Measurements from ENCODE around the gene RALGAPA2. TPM values are rescaled to one million over a fixed set of nuclear protein-coding genes. Genes with fewer than 3 reads are reported as not detected.

Gene RALGAPA2
- total RNA-seq, 1 donor from 2014 or later = 30.3 TPM

DNA sequence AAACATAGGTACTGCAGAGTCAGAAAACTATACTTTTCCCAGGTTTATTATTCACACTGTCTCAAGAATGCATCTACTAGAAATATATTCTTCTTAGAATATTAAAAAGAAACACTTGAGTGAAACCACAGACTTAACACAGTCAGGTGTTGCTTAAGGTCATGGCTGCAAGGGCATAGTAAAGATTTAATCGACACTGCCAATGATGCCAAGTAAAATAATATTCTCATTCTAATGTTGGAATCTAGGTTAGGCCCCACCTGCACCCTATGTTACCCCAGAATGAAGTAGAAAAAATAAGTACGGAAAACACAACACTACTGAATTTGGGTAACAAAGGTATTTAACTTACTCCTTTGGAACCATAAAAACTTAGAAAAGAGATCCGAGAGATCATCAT, 155.0 kb downstream of the RALGAPA2 start:
- no peak overlapping the region for H3K27ac Mint-ChIP-seq (ENCODE audit: unreplicated experiment)
- TF ChIP-seq, protein P1, sequence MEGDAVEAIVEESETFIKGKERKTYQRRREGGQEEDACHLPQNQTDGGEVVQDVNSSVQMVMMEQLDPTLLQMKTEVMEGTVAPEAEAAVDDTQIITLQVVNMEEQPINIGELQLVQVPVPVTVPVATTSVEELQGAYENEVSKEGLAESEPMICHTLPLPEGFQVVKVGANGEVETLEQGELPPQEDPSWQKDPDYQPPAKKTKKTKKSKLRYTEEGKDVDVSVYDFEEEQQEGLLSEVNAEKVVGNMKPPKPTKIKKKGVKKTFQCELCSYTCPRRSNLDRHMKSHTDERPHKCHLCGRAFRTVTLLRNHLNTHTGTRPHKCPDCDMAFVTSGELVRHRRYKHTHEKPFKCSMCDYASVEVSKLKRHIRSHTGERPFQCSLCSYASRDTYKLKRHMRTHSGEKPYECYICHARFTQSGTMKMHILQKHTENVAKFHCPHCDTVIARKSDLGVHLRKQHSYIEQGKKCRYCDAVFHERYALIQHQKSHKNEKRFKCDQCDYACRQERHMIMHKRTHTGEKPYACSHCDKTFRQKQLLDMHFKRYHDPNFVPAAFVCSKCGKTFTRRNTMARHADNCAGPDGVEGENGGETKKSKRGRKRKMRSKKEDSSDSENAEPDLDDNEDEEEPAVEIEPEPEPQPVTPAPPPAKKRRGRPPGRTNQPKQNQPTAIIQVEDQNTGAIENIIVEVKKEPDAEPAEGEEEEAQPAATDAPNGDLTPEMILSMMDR (IDR thresholded peaks at IDR 0.05; ENCODE audit: unreplicated experiment) = no peak

DNA sequence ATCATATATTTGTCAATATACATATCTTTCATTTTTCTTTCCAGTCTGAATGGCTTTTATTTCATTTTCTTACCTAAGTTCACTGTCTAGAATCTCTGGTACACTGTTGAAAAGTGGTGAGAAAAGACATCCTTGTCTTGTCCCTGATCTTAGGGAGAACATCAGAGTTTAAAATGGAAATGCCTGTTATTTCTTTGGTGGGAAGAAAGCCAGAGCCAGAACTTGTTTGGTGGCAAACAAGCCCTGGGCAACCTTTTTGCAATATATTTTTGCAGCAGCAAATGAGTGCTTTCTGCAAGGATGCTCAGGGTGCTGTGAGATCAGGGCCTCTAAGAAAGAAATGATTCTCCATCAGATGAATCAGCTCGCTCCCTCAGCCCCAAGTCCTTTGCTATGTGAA, 156.6 kb downstream of the RALGAPA2 start:
- Mint-ChIP-seq H3K36me3 (ENCODE audit: low read depth, unreplicated experiment) (no peaks in the 10 kb centered on the region), H3K27ac (ENCODE audit: unreplicated experiment) (no peak overlapping the region), H3K27me3 (ENCODE audit: unreplicated experiment) (no peaks in the 10 kb centered on the region), H3K4me3 (ENCODE audit: unreplicated experiment) (no peak overlapping the region), H3K9me3 (ENCODE audit: unreplicated experiment) (no peaks in the 10 kb centered on the region), H3K4me1 (ENCODE audit: unreplicated experiment) (peaks cover 3% of the 10 kb centered on the region)
- TF ChIP-seq, protein P1 (IDR thresholded peaks at IDR 0.05; ENCODE audit: unreplicated experiment) = no peak
- DNase-seq (ENCODE audit: low spot score) = no peak

More for the DNA sequence above, 155.0 kb downstream of the RALGAPA2 start:
- H3K36me3 Mint-ChIP-seq (ENCODE audit: low read depth, unreplicated experiment) = no peaks in the 10 kb centered on the region
- peaks cover 7% of the 10 kb centered on the region for H3K4me1 Mint-ChIP-seq (ENCODE audit: unreplicated experiment)
- H3K27me3 Mint-ChIP-seq (ENCODE audit: unreplicated experiment) = no peaks in the 10 kb centered on the region
- H3K4me3 Mint-ChIP-seq (ENCODE audit: unreplicated experiment) = no peak overlapping the region
- no peak for DNase-seq (ENCODE audit: low spot score)
- no peaks in the 10 kb centered on the region for H3K9me3 Mint-ChIP-seq (ENCODE audit: unreplicated experiment)

DNA sequence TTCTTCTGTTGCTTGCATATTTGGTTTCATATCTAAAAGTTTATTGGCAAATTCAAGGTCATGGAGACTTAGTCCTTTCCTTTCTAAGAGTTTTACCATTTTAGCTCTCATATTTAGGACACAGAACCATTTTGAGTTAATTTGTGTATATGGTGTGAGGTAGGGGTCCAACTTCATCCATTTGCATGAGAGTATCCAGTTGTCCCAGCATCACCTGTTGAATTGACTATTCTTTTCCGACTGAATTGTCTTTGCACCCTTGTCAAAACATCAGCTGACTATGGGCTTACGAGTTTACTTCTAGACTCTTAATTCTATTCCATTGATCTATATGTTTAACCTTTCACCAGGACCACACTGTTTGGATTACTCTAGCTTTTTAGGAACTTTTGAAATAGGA, 157.5 kb downstream of the RALGAPA2 start:
- Mint-ChIP-seq H3K9me3 (ENCODE audit: unreplicated experiment) (no peaks in the 10 kb centered on the region), H3K27ac (ENCODE audit: unreplicated experiment) (no peak overlapping the region), H3K4me3 (ENCODE audit: unreplicated experiment) (no peak overlapping the region), H3K27me3 (ENCODE audit: unreplicated experiment) (no peaks in the 10 kb centered on the region), H3K4me1 (ENCODE audit: unreplicated experiment) (peaks cover 3% of the 10 kb centered on the region), H3K36me3 (ENCODE audit: low read depth, unreplicated experiment) (no peaks in the 10 kb centered on the region)
- no peak for DNase-seq (ENCODE audit: low spot score)
- TF ChIP-seq, protein P1 (IDR thresholded peaks at IDR 0.05; ENCODE audit: unreplicated experiment) = no peak

DNA sequence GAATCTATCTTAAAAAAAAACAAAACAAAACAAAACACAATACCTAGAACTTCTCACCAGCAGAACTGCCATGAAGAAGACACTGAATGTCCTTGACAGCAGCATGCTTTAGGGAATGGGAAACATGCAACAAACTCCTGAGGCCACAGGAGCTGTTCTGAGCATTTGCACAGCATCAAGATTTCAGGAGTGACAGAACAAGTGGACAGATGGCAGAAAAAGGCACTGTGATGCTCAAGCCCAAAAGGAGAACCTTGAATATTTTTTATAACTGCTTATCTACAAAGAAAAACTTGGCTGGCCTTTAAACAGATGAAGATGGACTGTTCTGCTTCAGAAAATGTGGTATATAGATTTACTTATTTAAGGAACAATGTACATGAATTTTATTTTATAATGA, 158.9 kb downstream of the RALGAPA2 start:
- Mint-ChIP-seq H3K27ac (ENCODE audit: unreplicated experiment) (no peak overlapping the region), H3K4me3 (ENCODE audit: unreplicated experiment) (no peak overlapping the region), H3K4me1 (ENCODE audit: unreplicated experiment) (no peaks in the 10 kb centered on the region), H3K9me3 (ENCODE audit: unreplicated experiment) (no peaks in the 10 kb centered on the region), H3K27me3 (ENCODE audit: unreplicated experiment) (no peaks in the 10 kb centered on the region), H3K36me3 (ENCODE audit: low read depth, unreplicated experiment) (no peaks in the 10 kb centered on the region)
- no peak for DNase-seq (ENCODE audit: low spot score)
- TF ChIP-seq, protein P1 (IDR thresholded peaks at IDR 0.05; ENCODE audit: unreplicated experiment) = no peak

DNA sequence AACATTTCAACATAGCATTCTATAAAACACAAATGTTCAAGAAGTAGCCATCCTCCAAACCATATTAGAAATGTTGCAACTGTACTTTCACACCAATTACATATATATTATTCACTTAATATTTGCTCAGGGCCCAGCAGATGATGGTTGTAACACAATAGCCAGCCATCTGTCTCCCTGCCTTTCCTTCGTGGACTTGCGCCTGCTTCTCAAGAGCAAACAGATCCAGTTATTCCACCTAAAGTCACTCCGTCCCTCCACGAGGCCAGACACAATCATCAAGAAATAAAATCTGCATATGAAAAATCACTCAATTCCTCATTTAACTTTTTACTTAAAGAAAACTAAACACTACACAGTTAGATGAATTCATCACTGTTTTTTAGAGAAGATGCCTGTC, 160.4 kb downstream of the RALGAPA2 start:
- Mint-ChIP-seq H3K9me3 (ENCODE audit: unreplicated experiment) (no peaks in the 10 kb centered on the region), H3K4me1 (ENCODE audit: unreplicated experiment) (no peaks in the 10 kb centered on the region), H3K36me3 (ENCODE audit: low read depth, unreplicated experiment) (no peaks in the 10 kb centered on the region), H3K27me3 (ENCODE audit: unreplicated experiment) (no peaks in the 10 kb centered on the region), H3K27ac (ENCODE audit: unreplicated experiment) (no peak overlapping the region), H3K4me3 (ENCODE audit: unreplicated experiment) (no peak overlapping the region)
- TF ChIP-seq, protein P1 (IDR thresholded peaks at IDR 0.05; ENCODE audit: unreplicated experiment) = no peak
- no peak for DNase-seq (ENCODE audit: low spot score)
